Measurements from ENCODE around the gene AARS2.
A peak's percentile ranks its signal among the peaks of the same experiment; 100 is the strongest.
"Not testable (repeated sequence)": the region's sequence is repeated elsewhere in the genome, so short reads cannot be mapped to it uniquely, and the experiment has no call there.

AARS2 gene

GRCh38 chr6:44312901-44313788, at the start of gene AARS2:
TSS of gene AARS2 (minus strand) at chr6:44313347. CDS start at chr6:44313323, 24 bp downstream.
- DNase-seq: peak; percentile 91 to 93

- no peak for DNase-seq
Measured at GRCh38 chr6:44361947-44362346, 48.8 kb upstream of the AARS2 start.

- DNase-seq: no peak
Measured at GRCh38 chr6:44359973-44360372, 46.8 kb upstream of the AARS2 start.

GRCh38 chr6:44356487-44356886, 43.3 kb upstream of the AARS2 start:
- no peak for DNase-seq

- no peak for DNase-seq
Measured at GRCh38 chr6:44355640-44356039, 42.5 kb upstream of the AARS2 start.

GRCh38 chr6:44353336-44353735, 40.2 kb upstream of the AARS2 start:
- DNase-seq: no peak

- DNase-seq: no peak
Measured at GRCh38 chr6:44352259-44352658, 39.1 kb upstream of the AARS2 start.

GRCh38 chr6:44350650-44350994, 37.5 kb upstream of the AARS2 start:
- DNase-seq: not testable (repeated sequence)

GRCh38 chr6:44349904-44350649, 36.9 kb upstream of the AARS2 start:
- no peak for DNase-seq

GRCh38 chr6:44346818-44347217, 33.7 kb upstream of the AARS2 start:
- not testable (repeated sequence) for DNase-seq

- no peak for DNase-seq
Measured at GRCh38 chr6:44342489-44342888, 29.3 kb upstream of the AARS2 start, which contains the start of gene SPATS1. TSS of gene SPATS1 (plus strand) at chr6:44342650. CDS start at chr6:44343096, 446 bp downstream.

- no peak for DNase-seq
Measured at GRCh38 chr6:44342052-44342451, 28.9 kb upstream of the AARS2 start.

- no peak for DNase-seq
Measured at GRCh38 chr6:44341095-44341890, 28.1 kb upstream of the AARS2 start.

GRCh38 chr6:44339763-44340625, 26.8 kb upstream of the AARS2 start:
- DNase-seq: no peak

GRCh38 chr6:44339301-44339700, 26.2 kb upstream of the AARS2 start:
- DNase-seq: no peak

- peak; percentile 73 to 74 for DNase-seq
Measured at GRCh38 chr6:44338228-44339122, 25.3 kb upstream of the AARS2 start.

- DNase-seq: no peak
Measured at GRCh38 chr6:44335631-44336030, 22.5 kb upstream of the AARS2 start.

- no peak for DNase-seq
Measured at GRCh38 chr6:44333942-44334341, 20.8 kb upstream of the AARS2 start.

- no peak for DNase-seq
Measured at GRCh38 chr6:44333273-44333919, 20.2 kb upstream of the AARS2 start.

GRCh38 chr6:44332585-44332984, 19.4 kb upstream of the AARS2 start:
- DNase-seq: no peak

GRCh38 chr6:44329858-44330257, 16.7 kb upstream of the AARS2 start:
- no peak for DNase-seq

Data from CD4-positive, alpha-beta T cell treated with Interleukin-4 for 1 hour (primary cell).